WTC11 (cell line): ENCODE data around the gene RBM34.
"Not testable (repeated sequence)": the region's sequence is repeated elsewhere in the genome, so short reads cannot be mapped to it uniquely, and the experiment has no call there.

ENCODE experiments used
- CBFB ChIP-seq: sonication (generic); formaldehyde crosslinking; IDR thresholded peaks from 2 replicates; pipeline ENCODE4 v1.8.1; 2022; ENCODE audit warnings: mild to moderate bottlenecking, low read depth, missing genetic modification reagents
- NFYB ChIP-seq: sonication (generic); formaldehyde crosslinking; conservative IDR thresholded peaks from 2 replicates; pipeline ENCODE4 v1.8.0; 2022; ENCODE audit warnings: low read depth, missing genetic modification reagents
- NR3C1 ChIP-seq: sonication (generic); formaldehyde crosslinking; conservative IDR thresholded peaks from 2 replicates; pipeline ENCODE4 v1.8.1; 2023; ENCODE audit warnings: low read depth, mild to moderate bottlenecking, missing genetic modification reagents
- SOX15 ChIP-seq: fragments of 250-450 bp; sonication (Bioruptor Pico); IDR thresholded peaks from 2 replicates; pipeline ENCODE4 v1.9.0; 2021; ENCODE audit warnings: mild to moderate bottlenecking
- TF ChIP-seq, protein P1 (sequence below): fragments of 200-600 bp; IDR thresholded peaks from 2 replicates; pipeline ENCODE4 v1.8.0; 2022; ENCODE audit warnings: antibody characterized with exemption
- TF ChIP-seq, protein P2 (sequence below): sonication (generic); formaldehyde crosslinking; IDR thresholded peaks from 2 replicates; pipeline ENCODE4 v1.8.0; 2022; ENCODE audit warnings: mild to moderate bottlenecking, missing genetic modification reagents
- TF ChIP-seq, protein P3 (sequence below): sonication (generic); formaldehyde crosslinking; conservative IDR thresholded peaks from 2 replicates; pipeline ENCODE4 v1.8.1; 2023; ENCODE audit warnings: mild to moderate bottlenecking, low read depth, missing genetic modification reagents, moderate library complexity

DNA sequence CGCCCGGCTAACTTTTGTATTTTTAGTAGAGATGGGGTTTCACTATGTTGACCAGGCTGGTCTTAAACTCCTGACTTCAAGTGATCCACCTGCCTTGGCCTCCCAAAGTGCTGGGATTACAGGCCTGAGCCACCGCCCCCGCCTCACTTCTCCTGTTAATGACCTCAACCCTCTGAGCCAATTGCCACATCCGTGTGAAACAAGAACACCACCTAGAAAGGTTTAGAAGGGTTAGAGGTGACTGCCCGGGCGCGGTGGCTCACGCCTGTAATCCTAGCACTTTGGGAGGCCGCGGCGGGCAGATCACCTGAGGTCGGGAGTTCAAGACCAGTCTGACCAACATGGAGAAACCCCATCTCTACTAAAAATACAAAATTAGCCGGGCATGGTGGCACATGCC lies 68.6 kb downstream of the RBM34 start:
- TF ChIP-seq, protein P1, sequence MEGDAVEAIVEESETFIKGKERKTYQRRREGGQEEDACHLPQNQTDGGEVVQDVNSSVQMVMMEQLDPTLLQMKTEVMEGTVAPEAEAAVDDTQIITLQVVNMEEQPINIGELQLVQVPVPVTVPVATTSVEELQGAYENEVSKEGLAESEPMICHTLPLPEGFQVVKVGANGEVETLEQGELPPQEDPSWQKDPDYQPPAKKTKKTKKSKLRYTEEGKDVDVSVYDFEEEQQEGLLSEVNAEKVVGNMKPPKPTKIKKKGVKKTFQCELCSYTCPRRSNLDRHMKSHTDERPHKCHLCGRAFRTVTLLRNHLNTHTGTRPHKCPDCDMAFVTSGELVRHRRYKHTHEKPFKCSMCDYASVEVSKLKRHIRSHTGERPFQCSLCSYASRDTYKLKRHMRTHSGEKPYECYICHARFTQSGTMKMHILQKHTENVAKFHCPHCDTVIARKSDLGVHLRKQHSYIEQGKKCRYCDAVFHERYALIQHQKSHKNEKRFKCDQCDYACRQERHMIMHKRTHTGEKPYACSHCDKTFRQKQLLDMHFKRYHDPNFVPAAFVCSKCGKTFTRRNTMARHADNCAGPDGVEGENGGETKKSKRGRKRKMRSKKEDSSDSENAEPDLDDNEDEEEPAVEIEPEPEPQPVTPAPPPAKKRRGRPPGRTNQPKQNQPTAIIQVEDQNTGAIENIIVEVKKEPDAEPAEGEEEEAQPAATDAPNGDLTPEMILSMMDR, result not testable (repeated sequence)
- TF ChIP-seq, protein P2, sequence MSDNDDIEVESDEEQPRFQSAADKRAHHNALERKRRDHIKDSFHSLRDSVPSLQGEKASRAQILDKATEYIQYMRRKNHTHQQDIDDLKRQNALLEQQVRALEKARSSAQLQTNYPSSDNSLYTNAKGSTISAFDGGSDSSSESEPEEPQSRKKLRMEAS (CRISPR knock-in tag), result not testable (repeated sequence)
- not testable (repeated sequence) for TF ChIP-seq NFYB, NR3C1, CBFB, SOX15 (CRISPR knock-in tag)
- TF ChIP-seq, protein P3, sequence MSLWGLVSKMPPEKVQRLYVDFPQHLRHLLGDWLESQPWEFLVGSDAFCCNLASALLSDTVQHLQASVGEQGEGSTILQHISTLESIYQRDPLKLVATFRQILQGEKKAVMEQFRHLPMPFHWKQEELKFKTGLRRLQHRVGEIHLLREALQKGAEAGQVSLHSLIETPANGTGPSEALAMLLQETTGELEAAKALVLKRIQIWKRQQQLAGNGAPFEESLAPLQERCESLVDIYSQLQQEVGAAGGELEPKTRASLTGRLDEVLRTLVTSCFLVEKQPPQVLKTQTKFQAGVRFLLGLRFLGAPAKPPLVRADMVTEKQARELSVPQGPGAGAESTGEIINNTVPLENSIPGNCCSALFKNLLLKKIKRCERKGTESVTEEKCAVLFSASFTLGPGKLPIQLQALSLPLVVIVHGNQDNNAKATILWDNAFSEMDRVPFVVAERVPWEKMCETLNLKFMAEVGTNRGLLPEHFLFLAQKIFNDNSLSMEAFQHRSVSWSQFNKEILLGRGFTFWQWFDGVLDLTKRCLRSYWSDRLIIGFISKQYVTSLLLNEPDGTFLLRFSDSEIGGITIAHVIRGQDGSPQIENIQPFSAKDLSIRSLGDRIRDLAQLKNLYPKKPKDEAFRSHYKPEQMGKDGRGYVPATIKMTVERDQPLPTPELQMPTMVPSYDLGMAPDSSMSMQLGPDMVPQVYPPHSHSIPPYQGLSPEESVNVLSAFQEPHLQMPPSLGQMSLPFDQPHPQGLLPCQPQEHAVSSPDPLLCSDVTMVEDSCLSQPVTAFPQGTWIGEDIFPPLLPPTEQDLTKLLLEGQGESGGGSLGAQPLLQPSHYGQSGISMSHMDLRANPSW (CRISPR knock-in tag), result not testable (repeated sequence)
